Spleen (tissue), 7 donors: ENCODE data around the gene GALNT17.

Experiments used
- CTCF ChIP-seq, 11 experiments: fragments of 200-600 bp in 7 of 11; fragments of 450-650 bp in 4 of 11; sonication (generic) in 4 of 11; IDR thresholded peaks in 8 of 11; conservative IDR thresholded peaks in 3 of 11; 1 replicate in 7 of 11; 2 replicates in 4 of 11; pipeline versions ENCODE4 v1.4.0 to v1.8.0; 2016 to 2021; ENCODE audit warnings: antibody characterized with exemption in 11 of 11, inconsistent platforms in 4 of 11, mild to moderate bottlenecking in 1 of 11
- POLR2AphosphoS5 ChIP-seq, 3 donors: sonication (generic); formaldehyde crosslinking; IDR thresholded peaks; one replicate each; pipeline ENCODE4 v1.5.1; 2017; ENCODE audit warnings: antibody characterized with exemption in 3 of 3
- donor health status: DM: no; HTN: no; CAD: no; lungs with moderate emphysema.
- donor health status: DM: no; HTN: no; CAD: no.
- donor health status: DM: no; HTN: no; CAD: no.

GRCh38 chr7:71343892-71344291 lies 211.9 kb downstream of the GALNT17 start:
- TF ChIP-seq CTCF (IDR thresholded peaks at IDR 0.05 in 8 of 11, conservative IDR thresholded peaks at IDR 0.05 in 3 of 11) (no peak), POLR2AphosphoS5 (IDR thresholded peaks at IDR 0.05) (no peak)
